Suprapubic skin (tissue), 4 donors: ENCODE data around the gene CHFR. TPM values are rescaled to one million over a fixed set of nuclear protein-coding genes. Genes with fewer than 3 reads are reported as not detected.
"Not testable (repeated sequence)": the region's sequence is repeated elsewhere in the genome, so short reads cannot be mapped to it uniquely, and the experiment has no call there.

Experiments
- DNase-seq, 2 donors: peaks; one replicate each; pipeline ENCODE4 v3.0.0-alpha.2; 2019; ENCODE audit warnings: low spot score in 2 of 2
- H3K27ac ChIP-seq: fragments of 200-600 bp; sonication (generic); one replicate; pipeline ENCODE4 v1.5.1; 2019
- H3K27me3 ChIP-seq: fragments of 200-600 bp; sonication (generic); one replicate; pipeline ENCODE4 v1.5.1; 2019
- H3K36me3 ChIP-seq: fragments of 200-600 bp; sonication (generic); one replicate; pipeline ENCODE4 v1.5.1; 2019
- H3K4me1 ChIP-seq: fragments of 200-600 bp; sonication (generic); one replicate; pipeline ENCODE4 v1.5.1; 2019
- H3K4me3 ChIP-seq: fragments of 200-600 bp; sonication (generic); one replicate; pipeline ENCODE4 v1.5.1; 2019; ENCODE audit warnings: mild to moderate bottlenecking
- H3K9me3 ChIP-seq: fragments of 200-600 bp; sonication (generic); one replicate; pipeline ENCODE4 v1.5.1; 2019
- CTCF ChIP-seq, 2 donors: fragments of 200-600 bp in 1 of 2; fragments of 450-650 bp in 1 of 2; sonication (generic) in 1 of 2; IDR thresholded peaks; one replicate each; pipeline ENCODE4 v1.5.1; 2016 to 2019; ENCODE audit warnings: antibody characterized with exemption in 2 of 2, mild to moderate bottlenecking in 1 of 2, moderate library complexity in 1 of 2
- EP300 ChIP-seq: sonication (generic); formaldehyde crosslinking; IDR thresholded peaks from one replicate; pipeline ENCODE4 v1.6.1; 2017; ENCODE audit warnings: antibody characterized with exemption
- POLR2A ChIP-seq, 2 donors: fragments of 450-650 bp; IDR thresholded peaks; one replicate each; pipeline ENCODE4 v1.6.1; 2017; ENCODE audit warnings: antibody characterized with exemption in 2 of 2, mild to moderate bottlenecking in 2 of 2, moderate library complexity in 2 of 2
- POLR2AphosphoS5 ChIP-seq, 3 donors: sonication (generic); formaldehyde crosslinking; IDR thresholded peaks; one replicate each; pipeline ENCODE4 v1.6.1; 2017; ENCODE audit warnings: antibody characterized with exemption in 3 of 3
- WGBS: methylation state at CpG from one replicate; pipeline ENCODE4 v1.1.5; 2018; 5-methylcytosine and 5-hydroxymethylcytosine counted together
- total RNA-seq, 4 donors: library from RNA; depleted of rRNA; stranded (reverse); fragments of >200 nt; gene quantifications; one replicate each; pipeline ENCODE4 v1.1.0, GENCODE V29; 2016

The CHFR gene
- 10 to 100 TPM; 31.4 to 57.9 (median 40.3) TPM for total RNA-seq

GRCh38 chr12:132887513-132888351, at the start of gene CHFR:
TSS of gene CHFR (minus strand) at chr12:132887605. CDS start at chr12:132887328, 277 bp downstream.
- peaks cover 15% of the 10 kb centered on the region for H3K4me1 ChIP-seq
- no peaks in the 10 kb centered on the region for H3K27me3 ChIP-seq
- WGBS = 3% methylated on average over 16 of the region's 84 CpGs
- peaks cover 17% of the 10 kb centered on the region for H3K36me3 ChIP-seq
- peak within 1 kb of the TSS; percentile 95 for H3K27ac ChIP-seq
- peak; percentile 97 to 98 for DNase-seq
- H3K9me3 ChIP-seq = no peaks in the 10 kb centered on the region
- peak within 1 kb of the TSS; percentile 79 for H3K4me3 ChIP-seq
- TF ChIP-seq EP300 (no peak), POLR2AphosphoS5 (IDR thresholded peaks at IDR 0.05) (peak in 2 of 3 donors; percentile 68 to 80), CTCF (IDR thresholded peaks at IDR 0.05) (no peak), POLR2A (IDR thresholded peaks at IDR 0.05) (peak in 1 of 2 donors; percentile 42)

GRCh38 chr12:132936921-132937320, 49.5 kb upstream of the CHFR start:
- not testable (repeated sequence) for H3K4me3 ChIP-seq, DNase-seq, H3K27me3 ChIP-seq, H3K4me1 ChIP-seq, H3K27ac ChIP-seq
- Histone ChIP-seq H3K36me3 (peaks cover 32% of the 10 kb centered on the region), H3K9me3 (peaks cover 45% of the 10 kb centered on the region)
- 95% methylated on average over 8 of the region's 8 CpGs for WGBS

- H3K27ac ChIP-seq = no peak overlapping the region
- H3K4me3 ChIP-seq = no peak overlapping the region
- peaks cover 32% of the 10 kb centered on the region for H3K36me3 ChIP-seq
- H3K9me3 ChIP-seq = peaks cover 47% of the 10 kb centered on the region
- no peak for DNase-seq
- no peak for TF ChIP-seq POLR2A (IDR thresholded peaks at IDR 0.05)
- TF ChIP-seq CTCF (IDR thresholded peaks at IDR 0.05) = no peak
- TF ChIP-seq EP300 = no peak
- TF ChIP-seq POLR2AphosphoS5 (IDR thresholded peaks at IDR 0.05) = no peak
- 94% methylated on average over 2 of the region's 2 CpGs for WGBS
- no peaks in the 10 kb centered on the region for H3K27me3 ChIP-seq
- no peaks in the 10 kb centered on the region for H3K4me1 ChIP-seq
These were observed 48.8 kb upstream of the CHFR start for GRCh38 chr12:132936163-132936562.

GRCh38 chr12:132926415-132926833, 39.0 kb upstream of the CHFR start:
- 100% methylated on average over 6 of the region's 6 CpGs for WGBS
- no peak overlapping the region for H3K4me3 ChIP-seq
- TF ChIP-seq CTCF (IDR thresholded peaks at IDR 0.05) (no peak), POLR2A (IDR thresholded peaks at IDR 0.05) (no peak), EP300 (no peak), POLR2AphosphoS5 (IDR thresholded peaks at IDR 0.05) (no peak)
- DNase-seq = no peak
- no peaks in the 10 kb centered on the region for H3K4me1 ChIP-seq
- H3K27ac ChIP-seq = no peak overlapping the region
- peaks cover 46% of the 10 kb centered on the region for H3K36me3 ChIP-seq
- peaks cover 93% of the 10 kb centered on the region for H3K9me3 ChIP-seq
- no peaks in the 10 kb centered on the region for H3K27me3 ChIP-seq

GRCh38 chr12:132925597-132926414, 38.4 kb upstream of the CHFR start:
- TF ChIP-seq POLR2A (IDR thresholded peaks at IDR 0.05) (no peak), POLR2AphosphoS5 (IDR thresholded peaks at IDR 0.05) (no peak)
- peaks cover 41% of the 10 kb centered on the region for H3K36me3 ChIP-seq
- no peaks in the 10 kb centered on the region for H3K4me1 ChIP-seq
- peaks cover 97% of the 10 kb centered on the region for H3K9me3 ChIP-seq
- no peak for DNase-seq
- 96% methylated on average over 8 of the region's 8 CpGs for WGBS
- no peak overlapping the region for H3K27ac ChIP-seq
- no peak overlapping the region for H3K4me3 ChIP-seq
- no peaks in the 10 kb centered on the region for H3K27me3 ChIP-seq

- no peak overlapping the region for H3K4me3 ChIP-seq
- TF ChIP-seq EP300 (no peak), POLR2A (IDR thresholded peaks at IDR 0.05) (no peak), CTCF (IDR thresholded peaks at IDR 0.05) (no peak), POLR2AphosphoS5 (IDR thresholded peaks at IDR 0.05) (no peak)
- DNase-seq = no peak
- H3K4me1 ChIP-seq = no peaks in the 10 kb centered on the region
- no peaks in the 10 kb centered on the region for H3K27me3 ChIP-seq
- peaks cover 27% of the 10 kb centered on the region for H3K36me3 ChIP-seq
- H3K9me3 ChIP-seq = peaks cover 89% of the 10 kb centered on the region
- no peak overlapping the region for H3K27ac ChIP-seq
- WGBS = 97% methylated on average over 3 of the region's 3 CpGs
These were observed 37.0 kb upstream of the CHFR start for GRCh38 chr12:132924356-132924755.
